Dedifferentiated amniotic fluid mesenchymal stem cell (primary cell): ENCODE results near the gene SPNS1.

Source experiments
- DNase-seq: peaks from one replicate; pipeline ENCODE4 v3.0.0-alpha.2; 2016; ENCODE audit errors: extremely low spot score

SPNS1 gene

DNA sequence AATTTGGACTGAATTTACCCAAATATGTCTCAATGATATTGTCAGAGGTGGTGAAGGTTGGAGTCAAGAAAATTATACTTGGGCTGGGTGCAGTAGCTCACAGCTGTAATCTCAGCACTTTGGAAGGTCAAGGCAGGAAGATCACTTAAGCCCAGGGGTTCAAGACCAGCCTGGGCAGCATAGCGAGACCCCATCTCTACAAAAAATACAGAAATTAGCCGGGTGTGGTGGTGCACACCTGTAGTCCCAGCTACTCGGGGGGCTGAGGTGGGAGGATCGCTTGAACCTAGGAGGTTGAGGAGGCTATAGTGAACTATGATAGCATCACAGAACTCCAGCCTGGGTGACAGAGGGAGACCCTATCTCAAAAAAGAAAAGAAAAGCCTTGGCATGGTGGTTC, 51.2 kb downstream of the SPNS1 start:
- DNase-seq: no peak

- DNase-seq: no peak
Observed at GRCh38 chr16:29028457-29029167, 54.0 kb downstream of the SPNS1 start.

DNA sequence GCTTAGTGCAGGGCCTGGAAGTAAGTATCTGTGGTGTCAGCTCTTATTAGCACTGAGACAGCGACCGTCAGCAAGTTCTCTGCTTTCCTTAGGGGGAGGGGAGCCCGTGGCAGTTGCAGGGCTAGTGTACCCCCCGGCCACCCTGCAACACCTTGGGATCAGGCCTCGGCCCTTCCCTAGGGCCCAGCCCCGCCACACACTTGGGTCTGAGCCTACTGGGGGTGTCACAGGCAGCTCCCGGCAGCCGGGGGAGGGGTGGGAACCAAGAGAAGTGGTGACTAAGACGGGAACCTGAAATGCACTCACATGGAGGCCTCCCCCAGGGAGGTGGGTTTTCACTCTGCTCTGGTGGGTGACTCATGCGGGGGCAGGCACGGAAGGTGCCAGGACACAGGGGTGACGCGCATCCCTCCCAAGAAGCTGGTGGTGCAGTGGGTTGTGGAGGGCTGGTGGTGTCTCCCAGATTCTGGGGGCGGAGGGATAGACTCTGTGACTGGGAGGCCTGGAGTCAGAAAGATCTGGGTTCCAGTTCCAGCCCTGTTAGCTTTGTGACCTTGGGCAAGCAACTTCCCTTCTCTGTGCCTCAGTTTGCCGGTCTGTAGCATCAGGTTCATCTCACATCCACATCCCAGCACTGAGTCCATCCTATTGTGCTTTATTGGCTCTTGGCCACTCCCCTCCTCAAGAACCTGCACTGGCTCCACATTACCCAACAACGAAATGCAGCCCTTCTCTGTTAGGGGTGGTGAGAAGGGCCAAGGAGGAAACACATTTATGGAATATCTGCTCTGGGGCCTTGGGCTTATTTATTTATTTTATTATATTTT, 54.8 kb downstream of the SPNS1 start:
- no peak for DNase-seq

DNA sequence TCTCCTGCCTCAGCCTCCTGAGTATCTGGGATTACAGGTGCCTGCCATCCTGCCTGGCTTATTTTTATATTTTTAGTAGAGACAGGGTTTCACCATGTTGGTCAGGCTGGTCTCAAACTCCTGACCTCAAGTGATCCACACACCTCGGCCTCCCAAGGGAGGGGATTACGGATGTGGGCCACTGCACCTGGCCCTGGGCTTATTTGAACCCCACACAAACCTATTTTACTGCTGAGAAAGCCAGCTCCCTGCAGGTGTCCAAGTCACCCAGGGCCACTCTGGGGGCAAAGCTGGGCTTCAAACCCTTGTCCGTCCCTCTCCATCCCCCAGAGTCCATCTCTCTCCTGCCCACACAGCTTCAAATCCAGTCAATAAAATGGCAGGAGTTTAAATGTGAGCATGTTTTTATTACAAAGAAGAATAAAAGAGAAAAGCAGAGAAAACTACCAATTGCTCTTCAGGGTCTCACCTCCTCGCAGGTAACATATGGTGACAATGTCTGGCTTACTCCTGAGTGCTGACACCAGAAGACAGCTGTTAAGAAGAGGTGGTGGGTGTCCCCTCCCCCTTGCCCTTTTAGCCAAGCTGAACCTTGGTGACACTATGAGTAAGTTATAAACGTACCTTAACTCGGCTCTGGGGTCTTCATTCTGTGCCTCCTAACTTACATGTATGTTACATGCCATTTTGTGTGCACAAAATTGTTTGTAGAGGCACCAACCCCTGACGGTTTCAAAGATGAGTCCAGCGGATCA, 55.7 kb downstream of the SPNS1 start:
- no peak for DNase-seq
